ENCODE measurements around the gene TAC3. TPM values are rescaled to one million over a fixed set of nuclear protein-coding genes. Genes with fewer than 3 reads are reported as not detected.

Gene TAC3
- total RNA-seq, 2 experiments from 2014 or later: not detected

GRCh38 chr12:57010627-57011247 is 5.6 kb downstream of the TAC3 start:
- H3K9me3 ChIP-seq (ENCODE audit: low read length): no peaks in the 10 kb centered on the region
- ChIA-PET CTCF (ENCODE audit: unreplicated experiment) (interaction anchor here (1.1 kb wide), 1 partner anchor 9 kb away, joined by 3 read pairs; no protein-coding TSS in a partner anchor), POLR2A (interaction anchor here (0.6 to 0.9 kb wide), 3 partner anchors 53 to 380 kb away, joined by 3 to 4 read pairs (median 3); partner anchors contain the start of genes RDH16 and STAT6)
- no peak overlapping the region for H3K27ac ChIP-seq (ENCODE audit: low read depth, low read length, poor library complexity, severe bottlenecking)
- H2AFZ ChIP-seq (ENCODE audit: low read length): no peak overlapping the region
- no peak overlapping the region for H3K4me2 ChIP-seq (ENCODE audit: low read length)
- peaks cover 2% of the 10 kb centered on the region; the same call in 1 of the 2 replicates for H3K79me2 ChIP-seq (ENCODE audit: insufficient read depth, low read depth, low read length)
- TF ChIP-seq CTCF (conservative IDR thresholded peaks at IDR 0.05; ENCODE audit: low read length) (no peak), EZH2phosphoT487 (IDR thresholded peaks at IDR 0.05; ENCODE audit: borderline replicate concordance, low read depth, low read length) (no peak)
- H3K36me3 ChIP-seq (ENCODE audit: insufficient read depth, low read length): no peaks in the 10 kb centered on the region
- BruUV-seq (replicated peaks): no TSS peak
- DNase-seq (ENCODE audit: low spot score): no peak
- no peaks in the 10 kb centered on the region for H3K9me2 ChIP-seq (ENCODE audit: insufficient read depth, low read length)
- no peak overlapping the region for H3K4me3 ChIP-seq (ENCODE audit: low read depth, low read length, poor library complexity, severe bottlenecking)
- H3K4me1 ChIP-seq (ENCODE audit: insufficient read depth, low read length, poor library complexity, severe bottlenecking): peaks cover 7% of the 10 kb centered on the region
- intact Hi-C loops (cut with micrococcal nuclease; ENCODE audit: unreplicated experiment): no loop called here
- H4K20me1 ChIP-seq (ENCODE audit: insufficient read depth, low read length): no peaks in the 10 kb centered on the region

- TF ChIP-seq EZH2phosphoT487 (IDR thresholded peaks at IDR 0.05; ENCODE audit: borderline replicate concordance, low read depth, low read length) (no peak), CTCF (conservative IDR thresholded peaks at IDR 0.05; ENCODE audit: low read length) (no peak)
- no TSS peak for BruUV-seq (replicated peaks)
- Histone ChIP-seq H3K4me3 (ENCODE audit: low read depth, low read length, poor library complexity, severe bottlenecking) (no peak overlapping the region), H3K27ac (ENCODE audit: low read depth, low read length, poor library complexity, severe bottlenecking) (no peak overlapping the region), H4K20me1 (ENCODE audit: insufficient read depth, low read length) (0 out of 2 replicates have a peak, but pooled peaks cover 1% of the 10 kb centered on the region), H3K9me2 (ENCODE audit: insufficient read depth, low read length) (no peaks in the 10 kb centered on the region), H3K79me2 (ENCODE audit: insufficient read depth, low read depth, low read length) (peaks cover 8% of the 10 kb centered on the region; the same call in 1 of the 2 replicates), H2AFZ (ENCODE audit: low read length) (no peak overlapping the region), H3K4me2 (ENCODE audit: low read length) (no peak overlapping the region), H3K9me3 (ENCODE audit: low read length) (no peaks in the 10 kb centered on the region), H3K36me3 (ENCODE audit: insufficient read depth, low read length) (no peaks in the 10 kb centered on the region), H3K4me1 (ENCODE audit: insufficient read depth, low read length, poor library complexity, severe bottlenecking) (peaks cover 12% of the 10 kb centered on the region)
- intact Hi-C loops (cut with micrococcal nuclease; ENCODE audit: unreplicated experiment): loop anchor here (2.0 to 5.0 kb wide), 2 partner anchors 59 to 172 kb away; no protein-coding TSS in a partner anchor
- DNase-seq (ENCODE audit: low spot score): no peak
- POLR2A ChIA-PET: interaction anchor here (0.9 kb wide), 2 partner anchors 53 to 101 kb away, joined by 3 read pairs; partner anchors contain the start of genes RDH16 and STAT6
- CTCF ChIA-PET (ENCODE audit: unreplicated experiment): no interaction called here
Measured at GRCh38 chr12:57009949-57010626, 6.2 kb downstream of the TAC3 start.

Data from OCI-LY7 (cell line).